ENCODE data around the gene NRARP.

The NRARP gene

DNA sequence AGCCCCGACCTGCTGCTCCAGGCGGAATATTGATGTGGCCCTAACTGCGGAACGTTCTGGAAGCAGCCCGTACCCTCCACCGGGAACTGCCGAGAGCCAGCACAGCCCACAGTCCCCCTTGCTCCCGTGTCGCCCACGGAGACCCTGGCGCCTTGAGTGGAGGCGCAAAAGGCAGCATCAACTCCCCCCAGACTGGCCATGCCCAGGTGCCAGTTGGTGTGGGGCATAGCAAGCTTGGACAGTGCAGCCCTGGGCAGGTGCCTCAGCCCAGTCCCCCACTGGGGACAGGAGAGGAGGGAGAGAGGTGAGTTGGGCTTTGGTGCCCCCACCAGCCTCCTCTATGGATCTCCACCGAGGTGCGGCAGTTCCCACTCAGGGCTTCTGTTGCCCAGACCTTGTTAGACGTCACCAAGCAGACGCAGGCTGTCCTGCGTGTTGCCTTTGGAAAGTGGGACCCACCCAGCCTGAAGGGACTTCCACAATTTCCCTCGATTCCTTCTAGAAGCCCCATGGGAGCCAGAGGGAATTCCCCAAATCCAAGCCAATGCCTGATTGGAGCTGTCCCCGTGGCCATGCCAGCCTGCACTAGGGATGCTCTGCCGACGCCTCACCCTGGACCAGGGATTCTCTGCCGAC is 19.8 kb upstream of the NRARP start:
- no peak for DNase-seq (ENCODE audit: low read depth)

DNA sequence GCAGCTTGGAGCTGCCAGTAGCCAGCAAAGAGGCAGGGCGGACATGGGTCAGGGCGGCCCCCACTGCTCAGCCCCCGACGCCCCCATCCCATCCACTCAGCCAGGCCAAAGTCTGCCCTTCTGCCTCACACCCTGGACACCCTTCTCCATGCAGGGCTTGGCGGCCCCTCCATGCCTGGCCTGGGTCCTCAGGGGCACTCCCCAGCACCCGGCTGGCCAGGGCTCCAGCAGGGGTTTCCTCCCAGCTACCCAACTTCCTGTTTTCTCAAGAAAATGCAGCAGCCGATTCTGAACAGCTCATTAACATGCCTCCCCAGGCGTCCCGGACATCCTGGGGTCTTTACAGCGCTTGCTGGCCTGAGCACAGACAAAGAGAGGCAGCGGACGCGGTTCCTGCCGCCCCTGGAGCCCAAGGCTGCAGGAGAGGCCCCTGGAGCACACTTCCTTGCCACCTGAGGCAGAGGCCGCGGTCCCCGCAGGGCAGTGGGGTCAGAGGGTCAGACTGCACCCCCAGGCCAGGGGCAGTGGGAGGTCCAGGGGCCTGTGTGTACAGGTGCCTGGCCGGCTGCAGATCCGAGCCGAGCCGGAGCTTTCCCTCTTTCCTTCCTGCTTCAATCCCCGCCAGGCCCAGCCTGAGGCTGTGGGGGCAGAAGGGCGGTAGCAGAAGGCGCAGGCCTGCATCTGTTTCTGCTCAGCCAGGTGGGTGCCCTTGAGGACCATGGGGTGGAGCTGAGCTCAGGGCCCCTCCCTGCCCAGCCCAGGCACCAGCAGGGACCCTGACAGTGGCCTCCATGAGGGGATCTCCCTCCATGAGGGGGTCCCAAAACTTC is 18.7 kb upstream of the NRARP start:
- DNase-seq (ENCODE audit: low read depth) = no peak

- no peak for DNase-seq (ENCODE audit: low read depth)
Observed at GRCh38 chr9:137319739-137320551, 17.9 kb upstream of the NRARP start.

GRCh38 chr9:137319011-137319738 is 17.1 kb upstream of the NRARP start:
- DNase-seq (ENCODE audit: low read depth) = peak; percentile 49

GRCh38 chr9:137318602-137319001 is 16.5 kb upstream of the NRARP start:
- DNase-seq (ENCODE audit: low read depth) = no peak

GRCh38 chr9:137317718-137318511 is 15.8 kb upstream of the NRARP start:
- no peak for DNase-seq (ENCODE audit: low read depth)

- DNase-seq (ENCODE audit: low read depth) = no peak
Observed at GRCh38 chr9:137317021-137317717, 15.1 kb upstream of the NRARP start.

GRCh38 chr9:137316012-137316981 is 14.2 kb upstream of the NRARP start:
- DNase-seq (ENCODE audit: low read depth) = no peak

GRCh38 chr9:137315581-137316011 is 13.5 kb upstream of the NRARP start:
- DNase-seq (ENCODE audit: low read depth) = no peak

DNA sequence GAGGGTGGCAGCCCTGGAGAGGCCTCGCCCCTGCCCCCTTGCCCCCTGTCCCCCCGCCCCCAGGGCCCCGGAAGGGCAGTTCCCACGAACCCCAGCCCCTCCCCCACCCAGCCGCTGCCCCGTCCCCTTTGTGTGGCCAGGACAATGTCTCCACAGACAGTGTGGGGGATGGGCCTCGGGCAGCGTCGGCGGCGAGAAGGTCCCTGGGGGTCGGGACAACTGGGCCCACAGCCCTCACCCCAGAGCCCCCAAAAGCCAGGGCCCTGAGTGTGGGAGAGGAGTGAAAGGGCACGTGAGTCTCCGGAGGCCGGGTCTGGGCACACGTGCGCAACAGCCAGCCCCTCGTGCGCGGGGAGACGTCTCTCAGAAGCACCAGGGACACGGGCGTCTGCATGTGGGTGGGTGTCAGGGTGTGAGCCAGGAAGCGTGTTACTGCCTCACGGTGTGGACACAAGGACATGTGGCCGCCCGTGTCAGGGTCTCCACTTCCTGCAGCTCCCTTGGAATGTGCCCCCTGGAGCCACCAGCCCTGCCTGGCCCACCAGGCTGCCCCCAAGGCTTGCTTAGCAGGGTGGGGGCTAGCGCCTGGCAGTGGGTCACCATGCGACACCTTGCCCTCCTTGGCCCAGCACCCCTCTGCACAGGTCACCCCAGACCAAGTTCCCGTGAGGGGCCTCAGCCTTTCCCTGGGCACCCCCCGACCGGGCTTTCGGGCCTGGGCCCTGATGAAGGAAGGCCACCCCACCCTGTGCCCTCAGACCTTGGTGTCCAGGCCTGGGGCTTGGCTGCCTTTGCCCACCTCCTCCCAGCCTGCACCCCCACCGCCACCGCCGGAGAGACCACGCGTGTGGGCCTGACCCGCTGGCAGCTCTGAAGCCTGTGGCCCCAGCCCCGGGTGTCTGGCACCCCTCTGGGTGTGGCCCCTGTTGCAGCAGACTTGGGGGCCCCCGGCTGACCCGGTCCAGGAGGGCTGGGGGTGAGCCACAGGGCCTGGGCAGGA is 12.8 kb upstream of the NRARP start:
- no peak for DNase-seq (ENCODE audit: low read depth)

GRCh38 chr9:137313956-137314560 is 12.0 kb upstream of the NRARP start:
- no peak for DNase-seq (ENCODE audit: low read depth)

GRCh38 chr9:137313326-137313936 is 11.4 kb upstream of the NRARP start:
- no peak for DNase-seq (ENCODE audit: low read depth)

- DNase-seq (ENCODE audit: low read depth) = no peak
Observed at GRCh38 chr9:137312852-137313325, 10.8 kb upstream of the NRARP start.

GRCh38 chr9:137311986-137312851 is 10.1 kb upstream of the NRARP start:
- DNase-seq (ENCODE audit: low read depth) = no peak

DNA sequence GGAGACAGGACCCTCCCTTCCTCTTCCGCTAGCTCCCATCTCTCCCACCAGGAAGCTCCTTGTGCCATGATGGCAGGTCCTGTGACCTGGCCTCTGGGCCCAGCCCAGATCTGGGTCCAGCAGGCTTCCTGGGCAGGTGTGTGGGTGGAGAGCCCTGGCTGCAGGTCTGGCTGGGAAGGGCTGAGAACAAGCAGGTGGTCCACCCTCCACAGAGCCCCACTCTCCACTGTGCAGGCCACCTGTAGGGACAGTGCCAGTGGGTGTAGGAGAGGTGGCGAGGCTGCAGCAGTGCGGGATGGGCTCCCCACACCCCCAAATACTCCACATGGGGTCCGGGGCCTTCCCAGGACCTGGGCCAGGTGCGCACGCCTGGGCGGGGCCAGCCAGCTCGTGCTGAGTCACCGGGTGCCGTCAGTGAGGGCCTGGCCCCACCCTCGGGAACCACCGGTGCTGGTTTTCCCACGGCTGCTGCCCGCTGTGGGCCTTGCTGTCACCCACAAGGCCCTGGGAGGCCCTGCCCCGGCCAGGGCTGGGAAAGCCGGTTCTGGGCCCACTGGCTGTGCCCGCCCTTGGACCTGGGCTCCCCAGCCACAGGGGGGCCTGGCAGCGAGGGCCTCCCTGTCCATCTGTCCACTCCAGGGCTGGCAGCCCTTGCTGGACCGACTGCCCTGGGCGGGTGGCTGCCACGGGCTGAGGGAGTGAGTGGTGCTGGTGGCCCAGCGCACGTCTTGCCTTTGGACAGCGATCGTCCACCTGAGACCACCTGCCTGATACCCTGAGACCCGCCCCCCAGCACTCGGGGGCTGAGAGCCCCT is 9.3 kb upstream of the NRARP start:
- DNase-seq (ENCODE audit: low read depth) = no peak

Measured in fibroblast of gingiva (primary cell).